Measurements from ENCODE around the gene UPB1. TPM values are rescaled to one million over a fixed set of nuclear protein-coding genes. Genes with fewer than 3 reads are reported as not detected.

Gene UPB1
- total RNA-seq, 1 experiment from 2014 or later = 0.50 TPM

DNA sequence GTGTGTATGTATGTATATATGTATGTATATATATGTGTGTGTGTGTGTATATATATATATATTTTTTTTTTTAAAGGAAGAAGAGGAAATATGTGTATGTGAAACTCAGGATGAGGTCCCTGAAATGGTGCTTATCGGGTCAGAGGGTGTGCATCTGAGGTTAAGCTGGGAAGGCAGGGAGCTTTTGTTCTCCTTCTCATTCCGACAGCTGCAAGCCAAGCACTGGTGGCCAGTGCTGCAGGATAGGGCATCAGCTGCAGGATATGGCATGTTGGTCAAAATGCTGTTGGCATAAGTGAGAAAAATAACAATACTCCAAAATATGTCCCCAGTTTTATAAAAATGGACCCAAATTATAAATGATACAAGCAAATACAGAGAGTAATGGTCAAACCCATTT, 68.1 kb downstream of the UPB1 start:
- Mint-ChIP-seq H3K4me3 (ENCODE audit: low read depth, unreplicated experiment) (no peak overlapping the region), H3K27me3 (ENCODE audit: unreplicated experiment) (no peaks in the 10 kb centered on the region), H3K36me3 (ENCODE audit: insufficient read depth, unreplicated experiment) (peaks cover 45% of the 10 kb centered on the region), H3K4me1 (ENCODE audit: low read depth, unreplicated experiment) (peaks cover 16% of the 10 kb centered on the region), H3K9me3 (ENCODE audit: low read depth, unreplicated experiment) (no peaks in the 10 kb centered on the region), H3K27ac (ENCODE audit: unreplicated experiment) (no peak overlapping the region)
- TF ChIP-seq, protein P1, sequence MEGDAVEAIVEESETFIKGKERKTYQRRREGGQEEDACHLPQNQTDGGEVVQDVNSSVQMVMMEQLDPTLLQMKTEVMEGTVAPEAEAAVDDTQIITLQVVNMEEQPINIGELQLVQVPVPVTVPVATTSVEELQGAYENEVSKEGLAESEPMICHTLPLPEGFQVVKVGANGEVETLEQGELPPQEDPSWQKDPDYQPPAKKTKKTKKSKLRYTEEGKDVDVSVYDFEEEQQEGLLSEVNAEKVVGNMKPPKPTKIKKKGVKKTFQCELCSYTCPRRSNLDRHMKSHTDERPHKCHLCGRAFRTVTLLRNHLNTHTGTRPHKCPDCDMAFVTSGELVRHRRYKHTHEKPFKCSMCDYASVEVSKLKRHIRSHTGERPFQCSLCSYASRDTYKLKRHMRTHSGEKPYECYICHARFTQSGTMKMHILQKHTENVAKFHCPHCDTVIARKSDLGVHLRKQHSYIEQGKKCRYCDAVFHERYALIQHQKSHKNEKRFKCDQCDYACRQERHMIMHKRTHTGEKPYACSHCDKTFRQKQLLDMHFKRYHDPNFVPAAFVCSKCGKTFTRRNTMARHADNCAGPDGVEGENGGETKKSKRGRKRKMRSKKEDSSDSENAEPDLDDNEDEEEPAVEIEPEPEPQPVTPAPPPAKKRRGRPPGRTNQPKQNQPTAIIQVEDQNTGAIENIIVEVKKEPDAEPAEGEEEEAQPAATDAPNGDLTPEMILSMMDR (IDR thresholded peaks at IDR 0.05; ENCODE audit: unreplicated experiment) = no peak
- intact Hi-C loops (cut with micrococcal nuclease; ENCODE audit: unreplicated experiment) = no loop called here
- no peak for DNase-seq
- BruUV-seq (replicated peaks) = no TSS peak
- CTCF ChIA-PET = no interaction called here

DNA sequence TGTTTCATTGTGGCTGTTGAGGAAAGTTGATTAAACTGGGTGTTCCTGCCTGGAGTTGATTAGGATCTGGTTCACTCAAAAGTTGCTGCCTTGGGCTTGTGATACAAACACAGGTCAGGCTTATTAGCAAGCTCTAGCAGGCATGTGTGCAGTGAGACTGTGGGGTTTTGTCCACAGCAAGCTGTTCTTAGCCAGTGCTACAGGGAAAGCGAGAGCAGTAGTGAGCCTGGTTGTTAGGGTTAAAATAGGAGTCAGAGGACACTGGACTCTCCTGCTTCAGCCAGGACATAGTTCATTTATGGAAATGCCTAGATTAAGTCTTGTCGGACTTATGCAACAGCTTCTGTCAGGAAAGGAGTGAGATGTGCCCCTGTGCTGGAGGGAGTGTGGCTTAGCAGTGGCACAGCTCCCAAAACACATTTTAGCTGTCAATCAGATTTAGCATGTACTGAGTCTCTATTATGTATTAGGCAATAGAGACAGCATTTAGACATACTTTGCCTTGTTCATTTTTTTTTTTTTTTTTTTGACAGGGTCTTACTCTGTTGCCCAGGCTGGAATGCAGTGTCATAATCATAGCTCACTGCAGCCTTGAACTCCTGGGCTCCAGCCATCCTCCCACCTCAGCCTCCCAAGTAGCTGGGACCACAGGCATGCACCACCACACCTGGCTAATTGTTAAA, 69.4 kb downstream of the UPB1 start:
- H3K4me3 Mint-ChIP-seq (ENCODE audit: low read depth, unreplicated experiment) = no peak overlapping the region
- DNase-seq = no peak
- CTCF ChIA-PET = interaction anchor here (0.6 kb wide), 1 partner anchor 590 kb away, joined by 5 read pairs; no protein-coding TSS in a partner anchor
- H3K27me3 Mint-ChIP-seq (ENCODE audit: unreplicated experiment) = no peaks in the 10 kb centered on the region
- peaks cover 37% of the 10 kb centered on the region for H3K36me3 Mint-ChIP-seq (ENCODE audit: insufficient read depth, unreplicated experiment)
- intact Hi-C loops (cut with micrococcal nuclease; ENCODE audit: unreplicated experiment) = no loop called here
- no peak overlapping the region for H3K27ac Mint-ChIP-seq (ENCODE audit: unreplicated experiment)
- peaks cover 8% of the 10 kb centered on the region for H3K4me1 Mint-ChIP-seq (ENCODE audit: low read depth, unreplicated experiment)
- BruUV-seq (replicated peaks) = no TSS peak
- TF ChIP-seq, protein P1 (IDR thresholded peaks at IDR 0.05; ENCODE audit: unreplicated experiment) = no peak
- H3K9me3 Mint-ChIP-seq (ENCODE audit: low read depth, unreplicated experiment) = no peaks in the 10 kb centered on the region

DNA sequence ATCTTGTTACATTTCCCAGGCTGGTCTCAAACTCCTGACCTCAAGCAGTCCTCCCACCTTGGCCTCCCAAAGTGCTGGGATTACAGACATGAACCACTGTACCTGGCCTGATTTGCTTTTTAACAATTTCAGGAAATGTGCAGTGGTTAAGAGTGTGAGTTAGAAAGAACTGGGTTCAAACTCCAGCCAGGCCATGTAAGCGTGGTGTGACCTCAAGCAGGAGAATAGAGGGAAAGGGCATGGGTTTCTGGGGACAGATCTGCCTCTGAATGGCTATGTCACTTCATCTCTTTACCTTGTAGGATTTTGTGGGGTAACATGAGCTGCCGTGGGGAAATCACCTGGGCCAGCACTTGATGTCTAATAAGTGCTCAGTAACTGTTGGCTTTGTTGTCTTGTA, 69.9 kb downstream of the UPB1 start:
- Mint-ChIP-seq H3K4me1 (ENCODE audit: low read depth, unreplicated experiment) (peaks cover 8% of the 10 kb centered on the region), H3K27me3 (ENCODE audit: unreplicated experiment) (no peaks in the 10 kb centered on the region), H3K36me3 (ENCODE audit: insufficient read depth, unreplicated experiment) (peaks cover 41% of the 10 kb centered on the region), H3K4me3 (ENCODE audit: low read depth, unreplicated experiment) (no peak overlapping the region), H3K9me3 (ENCODE audit: low read depth, unreplicated experiment) (no peaks in the 10 kb centered on the region), H3K27ac (ENCODE audit: unreplicated experiment) (no peak overlapping the region)
- CTCF ChIA-PET = interaction anchor here (0.6 kb wide), 1 partner anchor 589 kb away, joined by 5 read pairs; no protein-coding TSS in a partner anchor
- no peak for DNase-seq
- BruUV-seq (replicated peaks) = no TSS peak
- intact Hi-C loops (cut with micrococcal nuclease; ENCODE audit: unreplicated experiment) = no loop called here
- TF ChIP-seq, protein P1 (IDR thresholded peaks at IDR 0.05; ENCODE audit: unreplicated experiment) = no peak

DNA sequence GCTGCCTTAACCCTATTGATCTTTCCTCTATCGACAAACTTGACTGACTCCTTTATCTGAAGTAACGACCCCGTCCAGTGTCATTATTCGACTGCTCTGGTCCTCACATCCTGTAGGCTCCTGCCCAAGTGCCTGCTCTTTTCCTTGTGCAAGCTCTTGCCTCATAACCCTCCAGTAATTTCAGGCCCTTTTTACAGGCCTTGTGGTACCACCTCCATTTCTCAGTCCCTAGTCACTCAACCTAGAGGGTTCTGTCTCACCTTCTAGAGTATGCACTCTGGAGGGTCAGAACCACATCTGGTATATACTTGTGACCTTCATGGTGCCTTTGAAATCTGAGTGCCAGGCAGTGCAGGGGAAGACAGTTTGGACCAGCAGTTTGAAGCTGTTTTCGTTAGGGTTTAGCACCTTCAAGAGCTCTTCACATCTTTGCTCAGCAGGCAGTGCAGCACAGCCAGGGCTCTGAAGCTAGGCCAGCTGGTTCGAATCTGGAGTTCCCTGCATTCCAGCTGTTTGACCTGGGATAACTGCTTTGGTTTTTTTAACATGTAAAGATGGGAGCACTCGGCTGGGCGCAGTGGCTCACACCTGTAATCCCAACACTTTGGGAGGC, 71.9 kb downstream of the UPB1 start:
- Mint-ChIP-seq H3K4me3 (ENCODE audit: low read depth, unreplicated experiment) (no peak overlapping the region), H3K36me3 (ENCODE audit: insufficient read depth, unreplicated experiment) (peaks cover 38% of the 10 kb centered on the region), H3K4me1 (ENCODE audit: low read depth, unreplicated experiment) (peaks cover 8% of the 10 kb centered on the region), H3K27me3 (ENCODE audit: unreplicated experiment) (no peaks in the 10 kb centered on the region), H3K27ac (ENCODE audit: unreplicated experiment) (no peak overlapping the region), H3K9me3 (ENCODE audit: low read depth, unreplicated experiment) (no peaks in the 10 kb centered on the region)
- no TSS peak for BruUV-seq (replicated peaks)
- intact Hi-C loops (cut with micrococcal nuclease; ENCODE audit: unreplicated experiment) = no loop called here
- TF ChIP-seq, protein P1 (IDR thresholded peaks at IDR 0.05; ENCODE audit: unreplicated experiment) = no peak
- CTCF ChIA-PET = no interaction called here
- DNase-seq = no peak
